SKM-1 (cell line): ENCODE measurements around the gene ERG.

Experiments used
- DNase-seq: peaks from one replicate; lab custom pipeline; 2025; ENCODE audit not compliant: unreplicated experiment; lab: John Stamatoyannopoulos, UW

Gene ERG

GRCh38 chr21:38499296-38499695, 1.0 kb upstream of the ERG start:
- DNase-seq, result no peak

GRCh38 chr21:38496224-38496623, 2.1 kb downstream of the ERG start:
- DNase-seq, result no peak

DNA sequence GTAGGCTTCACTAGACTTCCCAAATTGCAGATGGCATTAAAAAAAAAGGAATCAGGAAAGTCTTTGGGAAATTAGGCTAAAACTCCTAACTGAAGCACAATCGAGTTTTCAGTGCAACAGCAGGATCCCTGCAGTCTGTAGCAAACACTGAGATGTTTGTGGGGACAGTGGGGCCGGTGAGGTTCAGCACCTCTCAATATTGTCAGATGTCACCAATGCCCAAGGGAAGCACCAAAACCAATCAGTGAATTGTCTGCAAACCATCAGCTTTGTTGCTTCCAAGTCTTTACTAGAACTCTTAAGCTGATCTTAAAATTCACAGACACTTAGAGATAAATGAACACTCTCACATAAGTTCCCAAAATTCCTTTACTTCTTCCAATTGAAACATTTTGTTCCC, 2.6 kb downstream of the ERG start:
- no peak for DNase-seq

DNA sequence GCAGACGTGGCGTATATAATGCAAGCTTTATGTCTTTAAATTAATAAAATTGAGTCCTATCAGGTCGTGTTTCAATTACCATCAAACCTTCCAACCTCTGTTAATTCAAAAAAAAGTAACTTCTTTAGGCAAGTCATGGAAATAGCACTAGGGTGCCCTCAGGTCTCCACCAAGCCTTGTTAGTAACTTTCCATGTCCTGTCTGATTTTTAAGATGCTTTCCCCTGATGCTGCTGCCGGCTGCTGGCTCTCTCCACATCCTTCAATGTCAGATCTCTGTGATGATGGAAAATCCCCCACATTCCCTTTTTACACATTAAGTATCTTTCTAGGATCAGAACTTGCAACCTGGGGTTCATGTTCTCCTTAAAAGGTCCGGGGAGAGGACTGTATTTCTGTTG, 3.0 kb downstream of the ERG start:
- no peak for DNase-seq

DNA sequence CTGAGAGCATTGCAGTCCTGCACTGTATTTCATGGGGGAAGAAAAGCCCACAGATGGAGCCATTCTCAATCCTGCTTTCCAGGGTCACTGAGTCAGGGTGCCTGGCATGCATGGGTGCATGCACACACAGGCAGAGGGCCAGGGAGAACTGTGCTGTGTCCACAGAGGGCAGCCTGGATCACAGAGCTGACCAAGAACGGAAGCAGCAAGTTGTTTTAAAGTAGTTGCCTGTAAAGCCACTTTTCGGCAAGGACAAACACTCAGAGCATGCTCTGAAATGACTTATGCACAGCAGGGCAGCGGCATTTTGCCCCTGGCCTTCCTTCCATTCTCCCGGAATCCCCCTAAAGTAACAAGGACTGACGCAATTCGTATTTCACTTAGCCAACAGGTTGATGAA, 3.6 kb downstream of the ERG start:
- no peak for DNase-seq

- DNase-seq, result no peak
Observed at GRCh38 chr21:38494251-38494642, 4.0 kb downstream of the ERG start.

GRCh38 chr21:38493549-38494250, 4.6 kb downstream of the ERG start:
- no peak for DNase-seq

GRCh38 chr21:38492007-38492406, 6.3 kb downstream of the ERG start:
- no peak for DNase-seq

DNA sequence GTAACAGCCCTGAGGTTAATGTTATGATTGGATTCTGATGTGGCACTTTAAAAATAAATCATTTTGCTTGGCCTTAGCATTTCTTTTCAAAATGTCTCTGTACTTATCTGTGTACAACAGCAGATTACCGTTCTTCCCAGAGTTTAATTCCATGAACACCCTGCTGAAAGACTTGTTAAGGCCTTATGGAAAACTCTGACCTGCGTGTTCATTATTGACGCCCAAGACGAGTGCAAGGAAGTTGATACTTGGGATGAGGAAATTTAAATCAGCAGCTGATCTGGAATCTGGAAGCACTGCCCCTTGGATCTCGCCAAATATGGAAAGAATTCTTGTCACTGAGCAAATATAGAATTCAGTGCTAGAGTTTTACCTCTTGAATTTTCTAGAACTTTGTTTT, 6.7 kb downstream of the ERG start:
- DNase-seq, result no peak

DNA sequence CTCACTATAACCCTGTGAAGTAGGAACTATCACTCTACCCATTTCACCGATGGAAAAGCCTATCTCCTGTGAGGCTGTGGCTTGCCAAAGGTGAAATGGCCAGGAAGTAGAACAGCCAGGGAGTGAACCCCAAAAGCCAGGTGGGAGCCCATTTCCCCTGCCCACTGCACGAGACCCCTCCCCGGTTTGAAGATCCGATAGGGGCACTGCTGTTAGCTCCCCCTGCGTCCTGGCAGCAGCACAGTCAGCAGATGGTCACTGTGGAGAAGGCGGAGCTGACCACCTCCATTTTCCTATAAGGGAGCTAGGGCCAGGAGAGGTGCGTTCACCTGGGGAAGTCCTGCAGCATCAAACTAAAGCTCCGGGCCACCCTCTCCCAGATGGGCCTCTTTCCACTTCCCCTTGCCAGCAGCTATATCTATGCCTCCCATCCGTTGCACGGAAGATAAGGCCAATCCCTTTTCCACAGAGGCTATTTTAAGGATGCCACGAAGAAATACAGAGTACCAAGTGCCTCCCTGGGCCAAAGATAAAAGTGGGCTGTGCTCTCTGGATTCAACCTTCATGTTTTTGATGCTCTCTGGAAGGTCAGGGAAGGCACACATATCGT, 7.8 kb downstream of the ERG start:
- no peak for DNase-seq

- DNase-seq, result no peak
Observed at GRCh38 chr21:38489729-38490128, 8.5 kb downstream of the ERG start.

DNA sequence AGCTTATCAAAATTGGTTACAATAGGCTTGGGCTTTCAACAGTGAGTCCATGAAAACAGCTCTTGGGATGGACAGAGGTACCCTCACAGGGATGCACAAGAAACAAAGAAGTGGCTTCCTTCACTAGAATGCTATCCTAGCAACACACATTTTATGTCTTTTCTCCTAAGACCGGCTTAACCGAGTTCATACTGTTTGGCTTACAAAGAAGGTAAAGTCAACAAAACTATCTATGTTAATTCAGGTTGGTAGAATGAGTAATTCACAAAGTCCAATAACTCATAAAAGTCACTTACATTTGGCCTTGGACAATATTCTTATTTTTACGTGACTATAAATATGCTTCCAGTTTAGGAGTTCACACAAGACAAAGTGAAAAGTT, 9.0 kb downstream of the ERG start:
- no peak for DNase-seq

GRCh38 chr21:38488640-38489270, 9.5 kb downstream of the ERG start:
- no peak for DNase-seq

- DNase-seq, result no peak
Observed at GRCh38 chr21:38487901-38488639, 10.2 kb downstream of the ERG start.

DNA sequence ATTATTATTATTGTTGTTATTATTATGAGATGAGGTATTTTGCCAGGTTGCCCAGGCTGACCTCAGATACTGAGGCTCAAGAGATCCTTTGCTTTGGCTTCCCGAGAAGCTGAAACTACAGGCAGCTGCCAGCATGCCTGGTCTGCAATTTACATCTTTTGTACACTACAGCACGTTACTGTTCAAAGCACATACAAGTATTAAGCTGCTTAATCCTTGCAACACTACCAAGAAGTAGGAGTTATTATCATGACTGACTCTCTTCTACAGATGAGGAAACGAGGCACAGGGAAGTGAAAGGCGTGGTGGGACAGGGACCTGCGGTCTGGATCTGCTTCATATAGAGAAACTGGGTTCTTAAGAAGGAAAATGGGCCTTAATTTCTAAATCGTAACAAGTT, 11.6 kb downstream of the ERG start:
- peak; percentile 52 for DNase-seq

- DNase-seq, result no peak
Observed at GRCh38 chr21:38486221-38486620, 12.1 kb downstream of the ERG start.

- DNase-seq, result no peak
Observed at GRCh38 chr21:38479641-38480525, 18.4 kb downstream of the ERG start.

DNA sequence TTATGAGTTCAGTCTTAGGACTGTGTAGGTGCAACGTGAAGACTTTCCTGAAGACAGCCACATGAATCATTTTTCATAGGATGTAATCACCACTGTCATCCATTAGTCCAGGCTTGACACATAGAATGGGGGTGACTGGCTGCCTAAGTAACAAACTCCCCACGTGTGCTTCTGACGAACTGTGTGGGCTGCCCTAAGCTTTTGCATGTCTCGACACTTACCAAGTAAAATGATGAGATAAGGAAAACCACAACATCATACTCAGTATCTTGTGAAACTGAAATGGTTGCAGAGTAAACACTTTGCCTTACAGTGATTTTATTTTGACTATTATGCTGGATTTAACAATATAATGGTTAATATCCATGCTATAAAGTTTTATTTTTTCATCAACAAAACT, 19.5 kb downstream of the ERG start:
- no peak for DNase-seq

DNA sequence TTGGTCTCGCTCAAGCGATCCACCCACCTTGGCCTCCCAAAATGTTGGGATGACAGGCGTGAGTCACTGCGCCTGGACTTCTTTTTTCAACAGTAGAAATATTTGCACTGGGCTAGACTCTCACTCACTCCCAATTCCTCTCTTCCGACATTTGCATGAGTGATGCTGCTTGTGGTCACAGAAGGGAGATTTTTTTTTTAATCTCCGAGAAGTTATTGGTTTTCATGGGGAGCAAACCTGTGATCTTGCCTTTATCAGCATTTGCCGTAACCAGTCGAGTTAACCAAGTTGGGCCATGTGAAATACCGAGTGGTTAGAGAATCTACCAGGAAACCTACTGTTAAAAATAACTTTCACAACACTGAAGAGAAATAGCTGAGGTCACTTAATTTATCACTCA, 21.1 kb downstream of the ERG start:
- no peak for DNase-seq

GRCh38 chr21:38476385-38476784, 21.9 kb downstream of the ERG start:
- peak; percentile 43 for DNase-seq

DNA sequence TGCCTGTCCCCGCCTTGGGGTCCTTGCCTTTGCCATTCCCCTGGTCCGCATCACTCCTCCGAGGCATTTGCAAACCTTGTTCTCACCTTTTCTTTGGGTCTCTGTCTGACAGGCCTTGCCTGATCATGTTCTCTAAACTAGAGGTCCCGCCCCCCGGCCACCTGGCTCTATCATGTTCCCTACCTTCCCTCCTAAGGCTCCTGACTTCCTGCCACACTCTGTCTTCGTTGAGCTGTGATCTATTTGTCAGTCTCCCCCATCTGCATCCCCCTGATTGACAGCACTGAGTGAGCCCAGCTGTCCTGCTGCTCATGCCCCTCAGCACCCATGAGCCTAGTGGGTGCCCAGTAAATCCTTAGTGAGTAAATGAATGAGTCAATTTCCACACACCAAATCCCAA, 22.8 kb downstream of the ERG start:
- DNase-seq, result no peak
